Forelimb muscle (tissue), 1 donor: ENCODE measurements around the gene PRR35. TPM values are rescaled to one million over a fixed set of nuclear protein-coding genes. Genes with fewer than 3 reads are reported as not detected.

ENCODE experiments used
- DNase-seq: peaks from one replicate; pipeline ENCODE4 v3.0.0-alpha.2; 2013; ENCODE audit warnings: low read depth
- polyA plus RNA-seq: library from polyadenylated mRNA; unstranded; fragments of 120-200 nt; gene quantifications from one replicate; pipeline ENCODE4 v1.2.1, GENCODE V29; 2013; ENCODE audit not compliant: insufficient read length

The PRR35 gene
- polyA plus RNA-seq, 1 donor = 0.14 TPM

DNA sequence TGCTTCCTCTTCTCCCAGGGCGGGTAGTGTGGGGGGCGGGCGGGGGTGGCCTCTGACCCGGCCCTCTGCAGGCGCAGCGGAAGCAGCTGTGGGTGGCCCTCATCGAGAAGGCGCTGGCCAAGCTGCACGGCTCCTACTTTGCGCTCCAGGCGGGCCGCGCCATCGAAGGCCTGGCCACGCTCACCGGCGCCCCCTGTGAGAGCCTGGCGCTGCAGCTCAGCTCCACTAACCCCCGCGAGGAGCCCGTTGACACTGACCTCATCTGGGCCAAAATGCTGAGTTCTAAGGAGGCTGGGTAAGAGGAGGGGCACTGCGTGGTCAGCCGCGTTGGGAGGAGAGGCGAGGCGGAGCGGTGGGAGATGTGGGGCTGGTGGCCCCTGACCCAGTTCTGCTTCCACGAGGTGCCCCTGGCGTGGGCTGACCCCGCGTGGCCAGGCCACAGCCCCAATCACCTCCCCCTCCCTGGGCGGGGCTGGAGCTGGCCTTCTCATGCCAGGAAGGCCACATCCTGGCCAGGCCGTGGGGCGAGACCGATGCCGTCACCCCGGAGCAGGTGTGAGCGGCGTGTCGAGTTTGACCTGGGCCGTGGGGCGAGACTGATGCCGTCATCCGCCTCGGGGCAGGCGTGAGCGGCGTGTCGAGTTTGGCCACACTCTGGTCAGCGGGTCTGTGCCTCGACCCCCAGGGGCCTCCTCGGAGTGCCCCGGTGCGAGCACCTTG is 10.5 kb upstream of the PRR35 start:
- no peak for DNase-seq

DNA sequence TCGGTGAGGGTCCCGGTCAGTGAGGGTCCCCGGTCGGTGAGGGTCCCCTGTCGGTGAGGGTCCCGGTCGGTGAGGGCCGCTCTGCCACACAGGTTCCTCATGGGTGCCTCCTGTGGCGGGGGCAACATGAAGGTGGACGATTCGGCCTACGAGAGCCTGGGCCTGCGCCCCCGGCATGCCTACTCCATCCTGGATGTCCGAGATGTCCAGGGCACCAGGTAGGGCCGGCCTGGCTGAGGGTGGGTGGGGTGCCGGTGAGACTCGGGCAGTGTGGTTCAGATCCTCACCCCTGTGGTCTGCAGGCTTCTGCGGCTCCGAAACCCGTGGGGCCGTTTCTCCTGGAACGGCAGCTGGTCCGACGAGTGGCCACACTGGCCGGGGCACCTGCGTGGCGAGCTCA is 9.0 kb upstream of the PRR35 start:
- no peak for DNase-seq

GRCh38 chr16:552171-552570 is 8.0 kb upstream of the PRR35 start:
- no peak for DNase-seq

GRCh38 chr16:553601-554296 is 6.4 kb upstream of the PRR35 start:
- DNase-seq = no peak

DNA sequence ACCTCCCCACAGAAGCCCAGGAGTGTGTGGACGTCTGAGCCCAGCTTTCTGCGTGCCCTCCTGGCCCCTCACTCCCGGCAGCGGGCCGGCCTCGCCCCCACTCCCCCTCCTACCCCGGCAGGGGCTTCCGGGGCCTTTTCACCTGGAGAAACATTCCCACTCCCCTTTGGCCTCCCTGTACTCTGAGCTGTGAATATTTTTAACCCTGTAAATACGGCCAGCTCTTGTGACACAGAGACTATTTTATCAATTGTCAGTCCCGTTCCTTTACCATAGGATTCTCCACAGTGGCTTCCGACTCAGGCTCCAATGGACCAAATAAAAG is 5.9 kb upstream of the PRR35 start:
- no peak for DNase-seq

DNA sequence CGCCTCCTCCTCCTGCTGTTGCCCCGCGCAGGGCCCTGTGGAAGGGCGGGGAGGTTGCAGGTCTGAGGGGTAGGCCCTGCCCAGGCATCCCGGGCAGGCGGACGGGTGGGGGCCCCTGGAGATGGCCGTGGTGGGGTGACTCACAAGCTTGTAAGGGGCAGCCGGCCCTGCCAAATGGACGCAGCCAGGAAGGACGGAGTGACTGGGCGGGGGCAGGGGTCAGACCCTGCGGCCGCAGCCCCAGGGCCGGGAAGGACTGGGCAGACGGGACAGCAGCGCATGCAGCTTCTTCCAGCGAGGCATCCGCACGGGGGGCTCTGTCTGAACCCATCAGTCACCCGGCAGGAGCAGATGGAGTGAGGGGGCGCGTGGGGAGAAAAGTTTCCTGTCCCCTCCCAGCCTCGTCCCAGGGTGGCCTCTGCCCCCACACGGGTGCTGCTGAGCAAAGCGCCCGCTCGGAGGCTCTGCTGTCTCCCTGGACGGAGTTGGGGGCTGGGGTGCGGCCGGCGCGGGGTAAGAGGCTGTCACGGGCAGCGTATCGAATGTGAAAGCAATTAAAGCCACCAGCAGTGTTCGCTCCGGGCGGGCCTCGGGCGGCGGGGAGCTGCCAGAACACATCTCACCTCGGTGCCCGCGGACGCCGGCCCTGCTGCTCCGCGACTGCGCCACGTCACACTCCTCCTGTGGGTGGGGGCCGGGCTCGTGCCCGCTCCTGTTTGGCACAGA is 5.4 kb upstream of the PRR35 start:
- DNase-seq = no peak

GRCh38 chr16:555528-556473 is 4.4 kb upstream of the PRR35 start:
- DNase-seq = no peak

- DNase-seq = no peak
Observed at GRCh38 chr16:556474-557173, 3.6 kb upstream of the PRR35 start.

- no peak for DNase-seq
Observed at GRCh38 chr16:557463-558297, 2.5 kb upstream of the PRR35 start.

DNA sequence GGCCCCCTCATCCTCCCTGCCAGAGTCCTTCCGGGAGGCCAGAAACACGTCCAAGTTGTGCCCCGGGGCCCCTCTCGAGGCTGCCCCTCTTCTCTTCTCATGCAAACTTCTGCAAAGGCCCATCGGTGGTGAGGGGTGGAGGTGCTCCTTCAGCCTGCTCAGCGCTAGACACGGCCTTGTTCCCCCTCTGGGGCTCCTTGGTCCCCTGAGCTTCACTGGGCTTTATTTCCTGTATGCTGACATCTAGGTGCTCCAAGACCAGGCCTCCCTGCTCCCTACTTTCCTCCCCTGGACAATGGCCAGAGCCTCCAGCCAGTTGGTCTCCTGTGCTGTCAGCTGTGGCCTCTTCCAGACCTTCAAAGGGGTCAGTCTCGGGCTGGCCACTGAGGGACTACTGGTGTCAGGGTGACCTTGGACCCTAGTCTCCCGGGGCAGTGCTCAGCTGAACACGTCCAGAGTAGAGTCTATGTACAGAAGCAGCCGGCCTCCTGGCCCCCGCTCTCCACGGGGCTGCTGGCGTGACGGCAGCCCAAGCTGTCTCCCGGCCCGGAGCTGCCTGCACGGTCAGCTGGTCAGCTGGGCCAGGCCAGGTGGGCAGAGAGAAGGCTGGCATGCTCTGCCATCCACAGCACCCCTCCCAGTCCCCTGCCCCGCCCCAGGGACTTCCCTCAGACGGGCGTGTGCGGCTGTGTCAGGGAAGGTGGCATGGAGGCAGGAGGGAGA is 1.7 kb upstream of the PRR35 start:
- DNase-seq = no peak

- DNase-seq = no peak
Observed at GRCh38 chr16:559021-559380, 1.2 kb upstream of the PRR35 start.

DNA sequence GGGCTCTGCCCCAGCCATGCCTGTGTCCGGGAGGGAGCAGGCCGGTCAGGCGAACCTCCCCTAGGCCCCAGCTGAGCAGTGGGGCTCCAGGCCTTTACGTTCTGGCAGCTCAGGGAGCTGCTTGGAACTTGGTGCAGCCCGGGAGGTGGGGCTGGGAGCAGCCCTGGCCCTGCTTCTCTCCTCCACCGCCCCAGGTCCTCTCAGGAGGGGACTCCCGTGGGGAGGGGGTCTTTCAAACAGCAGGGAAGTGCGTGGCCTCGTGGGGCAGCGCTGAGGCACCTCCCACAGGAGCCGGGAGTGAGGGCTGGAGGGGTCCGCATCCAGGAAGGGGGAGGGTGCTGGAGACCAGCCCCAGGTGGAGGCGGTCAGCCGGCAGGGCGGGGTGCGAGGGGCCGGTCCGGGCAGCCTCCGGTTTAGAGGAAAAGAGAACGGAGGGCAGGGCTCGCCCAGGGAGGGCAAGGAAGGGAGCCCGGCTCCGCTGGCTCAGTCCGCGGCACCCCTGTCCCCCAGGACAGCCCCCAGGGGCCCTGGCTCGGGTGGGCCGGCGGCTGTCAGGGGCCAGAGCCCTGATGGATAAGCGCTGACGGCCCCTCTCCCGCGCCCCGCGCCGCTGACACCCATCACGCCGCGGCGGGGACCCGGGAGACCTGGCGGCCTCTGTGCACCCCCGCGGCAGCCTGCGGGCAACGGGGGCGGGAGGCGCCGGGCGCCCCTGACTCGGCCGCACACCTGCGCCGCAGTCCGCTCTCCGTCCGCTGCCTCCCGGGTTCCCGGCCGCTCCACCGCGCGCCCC is 587 bp upstream of the PRR35 start:
- DNase-seq = no peak

DNA sequence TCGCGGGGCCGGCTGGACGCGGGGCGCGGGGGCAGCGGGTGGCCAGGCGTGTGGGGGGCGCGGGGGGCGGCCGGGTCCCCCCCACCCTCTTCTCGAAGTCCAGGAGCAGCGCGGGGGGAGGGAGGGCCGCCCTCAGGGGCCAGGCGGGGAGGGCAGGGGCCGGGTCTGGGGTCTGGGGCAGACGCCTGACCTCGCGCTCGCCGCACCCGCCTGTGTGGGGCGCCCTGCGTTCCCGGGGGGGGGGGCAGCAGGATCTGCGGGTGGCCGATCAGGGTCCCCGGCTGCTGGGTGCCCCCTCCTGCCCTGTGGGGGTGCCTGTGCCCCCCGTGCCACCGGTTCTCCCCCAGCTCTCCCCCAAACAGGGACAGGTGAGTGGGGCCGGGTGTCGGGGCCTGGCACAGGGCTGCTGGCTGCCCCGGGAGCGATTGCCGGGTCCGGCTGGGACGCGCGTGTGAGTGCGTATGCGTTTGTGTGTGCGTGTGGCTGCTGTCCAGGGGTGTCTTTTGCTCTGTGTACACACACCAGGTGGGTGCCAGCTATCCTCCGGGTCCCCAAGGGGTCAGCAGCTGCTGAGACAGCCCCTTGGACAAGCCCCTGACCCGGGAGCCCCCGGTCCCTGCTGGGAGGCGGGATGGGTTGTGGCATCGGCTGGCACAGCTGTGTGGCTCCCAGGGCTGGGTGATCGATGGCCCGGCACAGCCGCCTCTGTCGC is 663 bp downstream of the PRR35 start:
- no peak for DNase-seq

DNA sequence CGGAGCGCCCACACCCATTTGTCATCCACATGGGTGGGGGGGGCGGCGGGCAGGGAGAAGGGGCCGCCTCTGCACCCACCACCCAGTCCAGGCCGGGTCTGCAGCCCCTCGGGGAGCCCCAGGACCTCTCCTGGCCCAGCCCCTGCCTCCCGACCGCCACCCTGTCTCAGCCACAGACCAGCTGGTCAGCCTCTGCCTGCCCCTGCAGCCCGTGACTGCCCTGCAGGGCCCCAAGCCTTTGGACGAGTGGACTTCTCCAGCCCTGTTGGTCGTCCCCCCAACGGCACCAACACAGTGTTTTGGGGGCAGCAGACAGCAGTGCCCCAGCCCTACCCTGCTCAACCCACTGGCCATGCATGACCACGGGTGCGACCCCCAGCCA is 1.2 kb downstream of the PRR35 start:
- no peak for DNase-seq

DNA sequence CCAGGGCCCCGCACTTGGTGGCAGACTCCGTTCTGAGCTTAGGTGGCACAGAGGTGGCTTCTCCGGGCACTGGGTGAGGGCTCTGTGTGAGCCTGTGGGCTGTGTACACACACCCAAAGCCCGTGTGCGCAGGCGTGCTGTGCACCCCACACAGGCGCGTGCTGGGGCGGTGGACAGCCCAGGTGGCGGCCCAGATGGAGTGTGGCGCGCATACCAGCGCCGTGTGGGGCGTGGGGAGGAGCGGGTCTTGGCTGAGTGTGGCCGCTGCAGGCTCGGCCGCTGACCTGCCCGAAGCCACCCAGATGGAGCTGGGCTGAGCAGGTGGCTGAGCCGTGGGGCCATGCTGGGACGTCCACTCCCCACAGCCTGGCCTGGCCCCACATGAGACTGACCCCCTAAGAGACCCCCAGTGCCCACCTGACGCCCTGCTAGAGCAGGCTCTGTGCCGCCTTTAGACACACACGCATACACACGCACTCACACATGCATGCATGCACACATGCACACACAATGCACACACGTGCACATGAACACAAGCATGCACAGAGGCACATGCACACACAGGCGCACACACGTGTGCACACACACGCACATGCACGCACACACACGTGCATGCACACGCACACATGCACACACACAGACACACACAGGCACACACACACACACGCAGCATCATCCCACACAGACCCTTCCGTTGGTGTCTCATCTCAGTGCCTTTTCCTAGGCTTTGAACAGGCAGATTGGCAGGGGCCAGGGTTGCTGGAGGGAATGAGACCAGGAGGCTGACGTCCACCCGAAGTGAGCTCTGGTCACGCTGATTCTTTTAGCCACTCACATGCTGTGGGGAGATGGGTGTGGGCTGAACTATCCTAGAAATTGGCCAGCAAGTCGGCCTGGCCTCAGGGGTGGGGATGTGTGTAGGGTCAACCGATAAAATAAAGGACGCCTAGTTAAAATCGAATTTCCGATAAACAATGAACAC is 2.1 kb downstream of the PRR35 start:
- no peak for DNase-seq

- DNase-seq = no peak
Observed at GRCh38 chr16:563072-563644, 3.0 kb downstream of the PRR35 start.
